NB4 (cell line): Measurements from ENCODE around the gene CALD1.

Experiments
- CTCF ChIP-seq: IDR thresholded peaks from one replicate; pipeline ENCODE4 v1.5.1; 2012; ENCODE audit warnings: low read depth, low read length
- MAX ChIP-seq: IDR thresholded peaks from 2 replicates; pipeline ENCODE4 v1.6.1; 2011; ENCODE audit warnings: low read depth, low read length
- POLR2A ChIP-seq: IDR thresholded peaks from 2 replicates; pipeline ENCODE4 v1.6.1; 2011; ENCODE audit warnings: mild to moderate bottlenecking; ENCODE audit not compliant: insufficient read length; ENCODE audit errors: extremely low read depth

DNA sequence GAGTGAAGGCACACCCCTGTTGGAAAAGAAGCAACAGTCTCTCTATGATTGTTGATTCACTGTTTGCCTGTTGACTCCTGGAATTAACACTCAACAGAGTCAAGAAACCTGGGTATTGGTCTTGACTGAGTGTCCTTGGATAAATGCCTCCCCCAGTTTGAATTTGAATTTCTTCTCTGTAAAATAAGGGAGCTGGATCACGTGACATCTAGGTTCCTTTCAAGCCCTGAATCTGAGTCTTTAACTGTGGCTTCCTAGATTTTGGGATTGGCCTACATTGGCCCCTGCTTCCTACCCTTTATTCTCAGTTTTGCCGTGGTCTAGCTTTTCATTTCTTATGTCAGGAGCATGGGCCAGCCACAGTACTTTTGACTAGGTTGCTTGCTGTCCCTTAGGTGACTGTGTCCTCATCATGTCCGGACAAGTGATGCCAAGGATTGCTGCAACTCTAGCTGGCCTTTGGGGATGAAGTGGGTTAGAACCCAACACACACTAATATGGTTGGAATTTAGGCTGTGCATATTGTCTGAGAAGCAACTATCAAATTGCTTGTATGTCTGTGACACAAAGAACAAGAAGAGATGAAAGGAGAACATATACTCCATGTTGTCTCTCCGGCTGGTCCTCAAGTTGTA, 35.4 kb downstream of the CALD1 start:
- TF ChIP-seq POLR2A (no peak), CTCF (no peak), MAX (no peak)
